Stimulated activated CD8-positive, alpha-beta memory T cell treated with anti-CD3 and anti-CD28 coated beads, Interleukin-2, amount 100 ng/mL, for 48 hours (primary cell): ENCODE data around the gene PRXL2B.
"Not testable (repeated sequence)": the region's sequence is repeated elsewhere in the genome, so short reads cannot be mapped to it uniquely, and the experiment has no call there.

Experiments used
- DNase-seq, 2 donors: peaks; one replicate each; pipeline ENCODE4 v3.0.0-alpha.2; 2020; ENCODE audit warnings: low read depth in 2 of 2

Gene PRXL2B

GRCh38 chr1:2550309-2550861, 36.2 kb upstream of the PRXL2B start:
- DNase-seq, result not testable (repeated sequence)

- not testable (repeated sequence) for DNase-seq
These were observed 35.0 kb upstream of the PRXL2B start for GRCh38 chr1:2551544-2551943.

- no peak for DNase-seq
These were observed 34.4 kb upstream of the PRXL2B start for GRCh38 chr1:2552189-2552588.

- not testable (repeated sequence) for DNase-seq
These were observed 33.5 kb upstream of the PRXL2B start for GRCh38 chr1:2553076-2553475.

- no peak for DNase-seq
These were observed 32.5 kb upstream of the PRXL2B start for GRCh38 chr1:2553871-2554620.

- DNase-seq, result peak; percentile 32 to 35
These were observed 31.8 kb upstream of the PRXL2B start for GRCh38 chr1:2554621-2555387.

- DNase-seq, result peak; percentile 70 to 72
These were observed 30.8 kb upstream of the PRXL2B start for GRCh38 chr1:2555634-2556276.

- peak; percentile 46 to 58 for DNase-seq
These were observed 30.3 kb upstream of the PRXL2B start, which contains the start of gene TNFRSF14 for GRCh38 chr1:2556277-2556677. Gene TNFRSF14 (plus strand): TSS chr1:2556371. CDS start chr1:2556665, 294 bp downstream.

GRCh38 chr1:2556678-2557481, 29.7 kb upstream of the PRXL2B start:
- DNase-seq, result peak; percentile 31 to 45

GRCh38 chr1:2557482-2558400, 28.8 kb upstream of the PRXL2B start:
- no peak for DNase-seq

GRCh38 chr1:2558420-2558819, 28.2 kb upstream of the PRXL2B start:
- DNase-seq, result no peak

- DNase-seq, result no peak
These were observed 27.7 kb upstream of the PRXL2B start for GRCh38 chr1:2558861-2559260.

- no peak for DNase-seq
These were observed 26.9 kb upstream of the PRXL2B start for GRCh38 chr1:2559509-2560298.

GRCh38 chr1:2560299-2561073, 26.1 kb upstream of the PRXL2B start:
- no peak for DNase-seq

- DNase-seq, result no peak
These were observed 25.1 kb upstream of the PRXL2B start for GRCh38 chr1:2561446-2561845.

GRCh38 chr1:2561898-2562895, 24.4 kb upstream of the PRXL2B start:
- no peak for DNase-seq

GRCh38 chr1:2563205-2563604, 23.4 kb upstream of the PRXL2B start:
- no peak for DNase-seq
